ENCODE measurements around the gene C1orf116. TPM values are rescaled to one million over a fixed set of nuclear protein-coding genes. Genes with fewer than 3 reads are reported as not detected.

Gene C1orf116
- total RNA-seq, 1 donor from 2014 or later: 0.08 TPM

DNA sequence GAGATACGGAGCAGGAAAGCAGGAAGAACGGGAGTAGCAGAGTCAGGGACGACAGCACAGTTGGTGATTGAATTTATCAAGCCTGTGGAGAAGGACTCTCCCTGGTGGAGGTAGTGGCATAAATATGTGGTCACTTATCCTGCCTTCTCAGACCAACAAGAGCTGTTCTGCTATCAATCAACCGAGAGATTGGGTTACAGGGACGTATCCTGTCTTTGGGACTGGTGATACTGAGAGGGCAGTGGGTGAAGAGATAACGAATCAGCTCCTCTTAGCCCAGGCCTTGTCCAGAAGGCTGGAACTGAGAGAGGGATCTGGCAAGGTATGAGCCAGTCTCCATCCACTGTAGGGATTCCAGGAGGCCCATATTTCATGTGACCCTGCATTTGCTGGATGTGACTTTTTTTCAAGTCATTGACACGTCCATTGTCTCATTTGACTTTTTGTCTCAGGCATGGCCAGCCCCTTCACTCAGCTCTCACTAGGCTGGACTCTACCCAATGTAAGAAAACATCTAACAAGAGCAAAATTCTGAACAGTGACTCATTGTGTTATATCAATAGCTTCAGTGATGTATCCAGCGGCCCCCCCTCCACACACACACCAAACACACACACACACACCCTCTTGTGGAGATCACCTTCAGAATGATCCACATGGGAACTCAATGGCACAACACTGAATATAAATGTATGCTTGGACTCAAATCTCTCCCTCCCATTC is 11.3 kb downstream of the C1orf116 start:
- no peaks in the 10 kb centered on the region for H3K9me3 Mint-ChIP-seq (ENCODE audit: unreplicated experiment)
- peaks cover 9% of the 10 kb centered on the region for H3K4me1 Mint-ChIP-seq (ENCODE audit: unreplicated experiment)
- no peaks in the 10 kb centered on the region for H3K36me3 Mint-ChIP-seq (ENCODE audit: low read depth, unreplicated experiment)
- H3K4me3 Mint-ChIP-seq (ENCODE audit: unreplicated experiment): no peak overlapping the region
- no peak for DNase-seq (ENCODE audit: low spot score)
- no peak overlapping the region for H3K27ac Mint-ChIP-seq (ENCODE audit: unreplicated experiment)
- TF ChIP-seq, protein P1, sequence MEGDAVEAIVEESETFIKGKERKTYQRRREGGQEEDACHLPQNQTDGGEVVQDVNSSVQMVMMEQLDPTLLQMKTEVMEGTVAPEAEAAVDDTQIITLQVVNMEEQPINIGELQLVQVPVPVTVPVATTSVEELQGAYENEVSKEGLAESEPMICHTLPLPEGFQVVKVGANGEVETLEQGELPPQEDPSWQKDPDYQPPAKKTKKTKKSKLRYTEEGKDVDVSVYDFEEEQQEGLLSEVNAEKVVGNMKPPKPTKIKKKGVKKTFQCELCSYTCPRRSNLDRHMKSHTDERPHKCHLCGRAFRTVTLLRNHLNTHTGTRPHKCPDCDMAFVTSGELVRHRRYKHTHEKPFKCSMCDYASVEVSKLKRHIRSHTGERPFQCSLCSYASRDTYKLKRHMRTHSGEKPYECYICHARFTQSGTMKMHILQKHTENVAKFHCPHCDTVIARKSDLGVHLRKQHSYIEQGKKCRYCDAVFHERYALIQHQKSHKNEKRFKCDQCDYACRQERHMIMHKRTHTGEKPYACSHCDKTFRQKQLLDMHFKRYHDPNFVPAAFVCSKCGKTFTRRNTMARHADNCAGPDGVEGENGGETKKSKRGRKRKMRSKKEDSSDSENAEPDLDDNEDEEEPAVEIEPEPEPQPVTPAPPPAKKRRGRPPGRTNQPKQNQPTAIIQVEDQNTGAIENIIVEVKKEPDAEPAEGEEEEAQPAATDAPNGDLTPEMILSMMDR (IDR thresholded peaks at IDR 0.05; ENCODE audit: unreplicated experiment): no peak
- peaks cover 6% of the 10 kb centered on the region for H3K27me3 Mint-ChIP-seq (ENCODE audit: unreplicated experiment)

DNA sequence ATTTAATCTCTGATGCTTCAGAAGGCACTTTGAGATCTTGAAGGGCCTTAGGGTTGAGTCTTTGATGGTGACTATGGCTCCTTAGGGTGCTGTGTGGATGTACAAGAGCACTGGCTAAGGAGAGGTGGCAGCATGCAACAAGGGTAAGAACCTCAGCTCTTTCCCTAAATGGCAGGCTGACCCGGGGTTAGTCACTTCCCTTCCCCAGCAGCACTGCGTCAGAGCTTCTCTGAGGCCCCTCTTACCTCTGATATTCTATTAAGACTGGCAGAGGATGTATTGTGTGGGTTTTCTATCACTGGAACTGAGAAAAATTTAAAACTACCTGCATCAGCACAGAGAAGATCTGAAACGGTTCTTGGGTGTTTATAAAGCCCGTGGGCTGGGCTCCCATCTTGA is 11.8 kb downstream of the C1orf116 start:
- no peaks in the 10 kb centered on the region for H3K9me3 Mint-ChIP-seq (ENCODE audit: unreplicated experiment)
- DNase-seq (ENCODE audit: low spot score): no peak
- peaks cover 4% of the 10 kb centered on the region for H3K4me1 Mint-ChIP-seq (ENCODE audit: unreplicated experiment)
- peaks cover 6% of the 10 kb centered on the region for H3K27me3 Mint-ChIP-seq (ENCODE audit: unreplicated experiment)
- no peaks in the 10 kb centered on the region for H3K36me3 Mint-ChIP-seq (ENCODE audit: low read depth, unreplicated experiment)
- TF ChIP-seq, protein P1 (IDR thresholded peaks at IDR 0.05; ENCODE audit: unreplicated experiment): no peak
- no peak overlapping the region for H3K27ac Mint-ChIP-seq (ENCODE audit: unreplicated experiment)
- no peak overlapping the region for H3K4me3 Mint-ChIP-seq (ENCODE audit: unreplicated experiment)

DNA sequence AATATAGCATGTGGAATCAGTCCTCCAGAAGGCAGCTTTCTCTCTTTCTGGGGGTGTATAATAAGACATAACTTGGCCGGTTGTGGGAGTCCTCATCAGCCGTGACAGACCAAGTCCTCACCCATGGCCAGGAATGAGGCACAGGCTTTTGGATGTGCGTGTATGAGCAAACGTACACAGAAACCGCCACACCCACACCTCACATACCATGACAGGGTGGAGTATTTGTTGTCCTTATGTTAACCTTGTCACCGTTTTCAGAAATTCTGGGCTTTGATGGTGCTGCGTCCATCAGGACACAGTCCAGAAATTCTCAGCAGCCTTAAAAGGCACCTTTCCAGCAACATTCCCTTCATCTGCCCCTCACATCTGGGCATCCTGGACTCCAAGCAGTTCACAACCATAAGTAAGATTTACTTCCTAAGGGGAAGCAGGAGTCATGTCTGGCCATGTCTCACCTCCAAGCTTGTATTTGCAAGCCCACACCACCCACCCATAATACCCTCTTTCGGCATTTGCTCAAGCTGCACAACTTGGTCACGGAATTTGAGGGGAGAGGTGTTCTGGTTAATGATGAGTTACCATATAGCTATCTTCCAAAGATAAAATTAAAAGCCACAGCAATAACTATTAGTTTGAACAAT is 12.4 kb downstream of the C1orf116 start:
- TF ChIP-seq, protein P1 (IDR thresholded peaks at IDR 0.05; ENCODE audit: unreplicated experiment): no peak
- Mint-ChIP-seq H3K4me1 (ENCODE audit: unreplicated experiment) (no peaks in the 10 kb centered on the region), H3K9me3 (ENCODE audit: unreplicated experiment) (no peaks in the 10 kb centered on the region), H3K36me3 (ENCODE audit: low read depth, unreplicated experiment) (no peaks in the 10 kb centered on the region), H3K27me3 (ENCODE audit: unreplicated experiment) (peaks cover 4% of the 10 kb centered on the region), H3K4me3 (ENCODE audit: unreplicated experiment) (no peak overlapping the region), H3K27ac (ENCODE audit: unreplicated experiment) (no peak overlapping the region)
- no peak for DNase-seq (ENCODE audit: low spot score)

DNA sequence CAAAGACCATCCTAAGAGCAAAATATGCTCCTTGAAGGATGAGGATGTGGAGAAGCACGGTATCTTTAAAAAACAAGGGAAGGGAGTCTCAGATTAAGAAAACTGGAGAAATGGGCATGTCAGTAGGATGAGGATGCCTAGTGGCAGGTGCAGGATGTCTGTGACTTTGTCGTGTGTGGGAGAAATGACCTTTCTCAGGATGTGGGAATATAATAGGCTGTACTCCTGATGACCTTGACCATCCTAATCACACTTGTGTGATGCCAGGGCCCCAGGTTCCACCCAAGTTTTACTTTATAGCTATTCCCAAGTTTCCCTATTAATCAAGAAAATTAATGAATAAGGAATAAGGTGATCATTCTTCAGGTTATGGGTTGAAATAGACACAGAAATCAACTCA is 12.9 kb downstream of the C1orf116 start:
- Mint-ChIP-seq H3K27me3 (ENCODE audit: unreplicated experiment) (peaks cover 5% of the 10 kb centered on the region), H3K27ac (ENCODE audit: unreplicated experiment) (no peak overlapping the region), H3K9me3 (ENCODE audit: unreplicated experiment) (no peaks in the 10 kb centered on the region), H3K36me3 (ENCODE audit: low read depth, unreplicated experiment) (no peaks in the 10 kb centered on the region), H3K4me3 (ENCODE audit: unreplicated experiment) (no peak overlapping the region), H3K4me1 (ENCODE audit: unreplicated experiment) (no peaks in the 10 kb centered on the region)
- DNase-seq (ENCODE audit: low spot score): no peak
- TF ChIP-seq, protein P1 (IDR thresholded peaks at IDR 0.05; ENCODE audit: unreplicated experiment): no peak

DNA sequence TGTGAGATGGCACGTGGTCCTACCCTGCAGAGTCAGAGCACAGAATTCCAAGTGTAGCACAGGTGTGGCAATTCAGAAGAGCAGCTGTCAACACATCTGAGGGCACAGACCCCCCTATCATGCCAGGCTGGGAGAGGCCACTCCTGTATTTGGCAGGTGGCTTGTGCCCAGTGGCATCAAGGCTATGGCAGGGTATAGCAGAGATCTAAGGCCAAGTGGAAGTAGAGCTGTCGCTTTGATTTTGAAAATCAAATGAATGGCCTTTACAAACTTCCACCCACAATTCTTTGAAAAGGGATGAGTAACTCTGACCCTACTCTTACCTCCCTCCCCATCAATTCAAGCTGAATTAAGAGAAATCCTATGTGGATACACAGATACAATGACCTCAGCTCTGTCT is 13.4 kb downstream of the C1orf116 start:
- no peaks in the 10 kb centered on the region for H3K9me3 Mint-ChIP-seq (ENCODE audit: unreplicated experiment)
- H3K4me1 Mint-ChIP-seq (ENCODE audit: unreplicated experiment): no peaks in the 10 kb centered on the region
- DNase-seq (ENCODE audit: low spot score): no peak
- TF ChIP-seq, protein P1 (IDR thresholded peaks at IDR 0.05; ENCODE audit: unreplicated experiment): no peak
- H3K4me3 Mint-ChIP-seq (ENCODE audit: unreplicated experiment): no peak overlapping the region
- no peak overlapping the region for H3K27ac Mint-ChIP-seq (ENCODE audit: unreplicated experiment)
- H3K36me3 Mint-ChIP-seq (ENCODE audit: low read depth, unreplicated experiment): no peaks in the 10 kb centered on the region
- peaks cover 5% of the 10 kb centered on the region for H3K27me3 Mint-ChIP-seq (ENCODE audit: unreplicated experiment)
